Hepatocyte (in vitro differentiated cells): ENCODE results near the gene TRIM72. TPM values are rescaled to one million over a fixed set of nuclear protein-coding genes. Genes with fewer than 3 reads are reported as not detected.
A peak's percentile ranks its signal among the peaks of the same experiment; 100 is the strongest.

Experiments
- DNase-seq: peaks from one replicate; pipeline ENCODE4 v3.0.0-alpha.2; 2016; ENCODE audit warnings: low spot score
- H2AFZ ChIP-seq: fragments of 200-600 bp; sonication (generic); 2 replicates; pipeline ENCODE4 v1.6.0; 2016; ENCODE audit warnings: antibody characterized with exemption, mild to moderate bottlenecking
- H3K27ac ChIP-seq: fragments of 200-600 bp; sonication (generic); 2 replicates; pipeline ENCODE4 v1.5.1; 2016; ENCODE audit warnings: mild to moderate bottlenecking
- H3K27me3 ChIP-seq: fragments of 200-600 bp; sonication (generic); 2 replicates; pipeline ENCODE4 v1.6.1; 2016
- H3K36me3 ChIP-seq: fragments of 200-600 bp; sonication (generic); replicated peaks from 2 replicates; pipeline ENCODE4 v1.5.1; 2016; ENCODE audit warnings: low read depth; ENCODE audit not compliant: insufficient read depth
- H3K4me1 ChIP-seq: fragments of 200-600 bp; sonication (generic); 2 replicates; pipeline ENCODE4 v1.5.1; 2016; ENCODE audit warnings: mild to moderate bottlenecking, moderate library complexity; ENCODE audit not compliant: insufficient read depth
- H3K4me2 ChIP-seq: fragments of 200-600 bp; sonication (generic); 2 replicates; pipeline ENCODE4 v1.6.0; 2016
- H3K4me3 ChIP-seq: fragments of 200-600 bp; sonication (generic); 2 replicates; pipeline ENCODE4 v1.5.1; 2016; ENCODE audit warnings: mild to moderate bottlenecking
- H3K79me2 ChIP-seq: fragments of 200-600 bp; sonication (generic); 2 replicates; pipeline ENCODE4 v1.6.0; 2017; ENCODE audit warnings: mild to moderate bottlenecking
- H3K9me2 ChIP-seq: fragments of 200-600 bp; sonication (generic); replicated peaks from 2 replicates; pipeline ENCODE4 v1.6.0; 2017; ENCODE audit warnings: mild to moderate bottlenecking; ENCODE audit not compliant: insufficient read depth
- H3K9me3 ChIP-seq: fragments of 200-600 bp; sonication (generic); 2 replicates; pipeline ENCODE4 v1.5.1; 2016; ENCODE audit warnings: low read depth, mild to moderate bottlenecking
- H4K20me1 ChIP-seq: fragments of 200-600 bp; sonication (generic); 2 replicates; pipeline ENCODE4 v1.6.0; 2016; ENCODE audit warnings: mild to moderate bottlenecking; ENCODE audit not compliant: insufficient read depth, poor library complexity, severe bottlenecking
- CTCF ChIP-seq: fragments of 200-600 bp; sonication (generic); IDR thresholded peaks from 2 replicates; pipeline ENCODE4 v1.5.1; 2016; ENCODE audit warnings: antibody characterized with exemption, mild to moderate bottlenecking; ENCODE audit not compliant: poor library complexity
- EZH2 ChIP-seq: fragments of 200-600 bp; sonication (generic); IDR thresholded peaks from 2 replicates; pipeline ENCODE4 v1.6.1; 2016; ENCODE audit warnings: antibody characterized with exemption, mild to moderate bottlenecking, borderline replicate concordance
- EZH2phosphoT487 ChIP-seq: fragments of 200-600 bp; sonication (generic); IDR thresholded peaks from one replicate; pipeline ENCODE4 v1.6.1; 2018; ENCODE audit warnings: antibody characterized with exemption, mild to moderate bottlenecking, low read depth, moderate library complexity; ENCODE audit not compliant: unreplicated experiment, severe bottlenecking
- WGBS: methylation state at CpG from one replicate; pipeline ENCODE4 v1.1.6; 2016; ENCODE audit warnings: low lambda C conversion rate; ENCODE audit errors: missing lambda C conversion rate; 5-methylcytosine and 5-hydroxymethylcytosine counted together
- polyA plus RNA-seq: library from polyadenylated mRNA; unstranded; fragments of >200 nt; fragmentation: Nextera tagmentation; extraction: Ambion mirVana; gene quantifications from 2 replicates; pipeline ENCODE4 v1.2.1, GENCODE V29; 2016
- total RNA-seq: library from RNA; depleted of rRNA; stranded (reverse); fragments of >200 nt; gene quantifications from 2 replicates; pipeline ENCODE4 v1.2.3, GENCODE V29; 2014

The TRIM72 gene
- total and polyA plus RNA-seq, 2 experiments from 2014 or later: not detected

- Histone ChIP-seq H3K36me3 (no peaks in the 10 kb centered on the region), H2AFZ (peak overlapping the region; percentile 50), H3K4me1 (peaks cover 27% of the 10 kb centered on the region), H3K4me3 (peak overlapping the region; percentile 36), H4K20me1 (no peaks in the 10 kb centered on the region), H3K79me2 (no peaks in the 10 kb centered on the region), H3K9me3 (no peaks in the 10 kb centered on the region), H3K9me2 (no peaks in the 10 kb centered on the region), H3K27ac (no peak overlapping the region), H3K27me3 (peaks cover 70% of the 10 kb centered on the region), H3K4me2 (peak overlapping the region; percentile 96)
- TF ChIP-seq EZH2phosphoT487 (no peak), EZH2 (peak; percentile 87)
- WGBS: 3% methylated on average over 57 of the region's 58 CpGs
- DNase-seq: no peak
Measured at GRCh38 chr16:31214708-31215286, 878 bp downstream of the TRIM72 start.

- no peaks in the 10 kb centered on the region for H4K20me1 ChIP-seq
- H3K27ac ChIP-seq: no peak overlapping the region
- H3K4me3 ChIP-seq: peak overlapping the region; percentile 36
- H3K4me2 ChIP-seq: peak overlapping the region; percentile 96
- TF ChIP-seq CTCF (no peak), EZH2phosphoT487 (no peak), EZH2 (peak; percentile 35)
- H2AFZ ChIP-seq: peak overlapping the region; percentile 58
- H3K27me3 ChIP-seq: peaks cover 64% of the 10 kb centered on the region
- H3K4me1 ChIP-seq: peaks cover 27% of the 10 kb centered on the region
- 2% methylated on average over 38 of the region's 63 CpGs for WGBS
- peak; percentile 76 for DNase-seq
- H3K79me2 ChIP-seq: no peaks in the 10 kb centered on the region
- no peaks in the 10 kb centered on the region for H3K9me2 ChIP-seq
- H3K36me3 ChIP-seq: no peaks in the 10 kb centered on the region
- H3K9me3 ChIP-seq: no peaks in the 10 kb centered on the region
Measured at GRCh38 chr16:31215287-31216162, 1.6 kb downstream of the TRIM72 start.

GRCh38 chr16:31216422-31217135, 2.7 kb downstream of the TRIM72 start, which contains the start of gene PYDC1:
PYDC1 (minus strand) TSS chr16:31217135; CDS start chr16:31217028, 107 bp downstream.
- Histone ChIP-seq H4K20me1 (no peaks in the 10 kb centered on the region), H3K27me3 (peaks cover 70% of the 10 kb centered on the region), H3K4me1 (peaks cover 27% of the 10 kb centered on the region), H3K9me3 (no peaks in the 10 kb centered on the region), H3K36me3 (no peaks in the 10 kb centered on the region), H3K4me3 (no peak within 1 kb of the TSS), H3K9me2 (no peaks in the 10 kb centered on the region), H3K4me2 (peak within 1 kb of the TSS; percentile 96), H3K27ac (no peak within 1 kb of the TSS), H3K79me2 (no peaks in the 10 kb centered on the region), H2AFZ (no peak within 1 kb of the TSS)
- TF ChIP-seq CTCF: no peak
- peak; percentile 57 for TF ChIP-seq EZH2
- no peak for TF ChIP-seq EZH2phosphoT487
- no peak for DNase-seq
- 7% methylated on average over 52 of the region's 52 CpGs for WGBS
